ENCODE measurements around the gene GTF2H1.

DNA sequence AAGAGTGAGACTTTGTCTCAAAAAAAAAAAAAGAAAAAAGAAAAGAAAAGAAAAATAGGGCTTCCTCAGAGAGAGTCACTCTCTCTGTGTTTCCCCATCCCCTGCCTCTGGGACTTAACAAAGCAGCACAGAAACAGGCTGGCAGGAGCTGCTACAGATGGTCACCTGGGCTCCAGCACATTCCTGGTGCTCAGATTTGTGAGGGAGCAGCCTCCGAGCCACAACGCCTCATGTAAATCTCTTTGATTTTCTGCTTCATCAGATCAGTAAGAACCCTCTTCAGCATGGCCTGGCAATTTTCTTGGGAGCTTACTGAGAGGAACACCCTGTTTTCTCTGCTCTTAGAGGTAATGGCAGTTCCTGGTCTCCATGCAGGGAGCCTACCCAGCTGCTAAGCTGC lies 56.8 kb downstream of the GTF2H1 start:
- TF ChIP-seq, protein P1, sequence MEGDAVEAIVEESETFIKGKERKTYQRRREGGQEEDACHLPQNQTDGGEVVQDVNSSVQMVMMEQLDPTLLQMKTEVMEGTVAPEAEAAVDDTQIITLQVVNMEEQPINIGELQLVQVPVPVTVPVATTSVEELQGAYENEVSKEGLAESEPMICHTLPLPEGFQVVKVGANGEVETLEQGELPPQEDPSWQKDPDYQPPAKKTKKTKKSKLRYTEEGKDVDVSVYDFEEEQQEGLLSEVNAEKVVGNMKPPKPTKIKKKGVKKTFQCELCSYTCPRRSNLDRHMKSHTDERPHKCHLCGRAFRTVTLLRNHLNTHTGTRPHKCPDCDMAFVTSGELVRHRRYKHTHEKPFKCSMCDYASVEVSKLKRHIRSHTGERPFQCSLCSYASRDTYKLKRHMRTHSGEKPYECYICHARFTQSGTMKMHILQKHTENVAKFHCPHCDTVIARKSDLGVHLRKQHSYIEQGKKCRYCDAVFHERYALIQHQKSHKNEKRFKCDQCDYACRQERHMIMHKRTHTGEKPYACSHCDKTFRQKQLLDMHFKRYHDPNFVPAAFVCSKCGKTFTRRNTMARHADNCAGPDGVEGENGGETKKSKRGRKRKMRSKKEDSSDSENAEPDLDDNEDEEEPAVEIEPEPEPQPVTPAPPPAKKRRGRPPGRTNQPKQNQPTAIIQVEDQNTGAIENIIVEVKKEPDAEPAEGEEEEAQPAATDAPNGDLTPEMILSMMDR (IDR thresholded peaks at IDR 0.05): no peak
- TF ChIP-seq EP300 (IDR thresholded peaks at IDR 0.05; ENCODE audit: low read depth) (no peak), POLR2AphosphoS5 (IDR thresholded peaks at IDR 0.05) (no peak), POLR2A (IDR thresholded peaks at IDR 0.05) (no peak)

All from transverse colon (tissue), 4 donors.